Thoracic aorta (tissue), 2 donors: ENCODE data around the gene MAOA. TPM values are rescaled to one million over a fixed set of nuclear protein-coding genes. Genes with fewer than 3 reads are reported as not detected.

ENCODE experiments used
- ATAC-seq: fragments of 150-250 bp; one replicate; pipeline ENCODE4 v1.8.0; 2017; ENCODE audit warnings: low read depth; ENCODE audit not compliant: insufficient number of reproducible peaks, low FRiP score
- DNase-seq: peaks from one replicate; pipeline ENCODE4 v3.0.0-alpha.2; 2020; ENCODE audit warnings: low spot score
- H3K27ac ChIP-seq, 2 donors: fragments of 200-600 bp; sonication (generic); 1 replicate in 1 of 2; 2 replicates in 1 of 2; pipeline ENCODE4 v1.5.1; 2016; ENCODE audit warnings: mild to moderate bottlenecking in 2 of 2, moderate library complexity in 2 of 2
- H3K27me3 ChIP-seq: fragments of 200-600 bp; sonication (generic); replicated peaks from 2 replicates; pipeline ENCODE4 v1.6.0; 2016; ENCODE audit warnings: mild to moderate bottlenecking; ENCODE audit not compliant: insufficient read depth
- H3K36me3 ChIP-seq: fragments of 200-600 bp; sonication (generic); one replicate; pipeline ENCODE4 v1.5.1; 2016
- H3K4me1 ChIP-seq, 2 donors: fragments of 200-600 bp; sonication (generic); 1 replicate in 1 of 2; 2 replicates in 1 of 2; pipeline versions ENCODE4 v1.5.1 to v1.6.0; 2016; ENCODE audit warnings: low read depth in 2 of 2, mild to moderate bottlenecking in 1 of 2; ENCODE audit not compliant: control insufficient read depth in 1 of 2
- H3K4me3 ChIP-seq: fragments of 200-600 bp; sonication (generic); 2 replicates; pipeline ENCODE4 v1.5.1; 2016; ENCODE audit warnings: mild to moderate bottlenecking
- H3K9me3 ChIP-seq: fragments of 200-600 bp; sonication (generic); 2 replicates; pipeline ENCODE4 v1.5.1; 2016
- CTCF ChIP-seq: fragments of 200-600 bp; sonication (generic); IDR thresholded peaks from one replicate; pipeline ENCODE4 v1.5.1; 2019; ENCODE audit warnings: antibody characterized with exemption
- total RNA-seq, 2 donors: library from RNA; depleted of rRNA; stranded (reverse); fragments of >200 nt; gene quantifications; one replicate each; pipeline versions ENCODE4 v1.1.0 to v1.2.3, GENCODE V29; 2016

The MAOA gene
- total RNA-seq, 2 donors from 2014 or later = 85.1 to 98.2 TPM

- Histone ChIP-seq H3K9me3 (no peaks in the 10 kb centered on the region), H3K27me3 (no peaks in the 10 kb centered on the region), H3K4me3 (no peak overlapping the region), H3K4me1 (no peaks in the 10 kb centered on the region), H3K27ac (no peak overlapping the region), H3K36me3 (no peaks in the 10 kb centered on the region)
- ATAC-seq = no peak
- no peak for TF ChIP-seq CTCF
- no peak for DNase-seq
Measured at GRCh38 chrX:43627147-43627546, 29.0 kb upstream of the MAOA start.

- DNase-seq (no peak), ATAC-seq (no peak)
- Histone ChIP-seq H3K4me1 (no peaks in the 10 kb centered on the region), H3K9me3 (no peaks in the 10 kb centered on the region), H3K27me3 (no peaks in the 10 kb centered on the region), H3K27ac (no peak overlapping the region), H3K4me3 (no peak overlapping the region), H3K36me3 (no peaks in the 10 kb centered on the region)
- no peak for TF ChIP-seq CTCF
Measured at GRCh38 chrX:43627669-43628068, 28.4 kb upstream of the MAOA start.

GRCh38 chrX:43629229-43629628, 26.9 kb upstream of the MAOA start:
- H3K4me3 ChIP-seq = no peak overlapping the region
- H3K4me1 ChIP-seq = no peaks in the 10 kb centered on the region
- H3K36me3 ChIP-seq = no peaks in the 10 kb centered on the region
- DNase-seq (no peak), ATAC-seq (no peak)
- no peaks in the 10 kb centered on the region for H3K9me3 ChIP-seq
- no peak for TF ChIP-seq CTCF
- no peak overlapping the region for H3K27ac ChIP-seq
- no peaks in the 10 kb centered on the region for H3K27me3 ChIP-seq

- DNase-seq (no peak), ATAC-seq (no peak)
- TF ChIP-seq CTCF = no peak
- Histone ChIP-seq H3K4me3 (no peak overlapping the region), H3K4me1 (no peaks in the 10 kb centered on the region), H3K27me3 (no peaks in the 10 kb centered on the region), H3K27ac (no peak overlapping the region), H3K36me3 (no peaks in the 10 kb centered on the region), H3K9me3 (no peaks in the 10 kb centered on the region)
Measured at GRCh38 chrX:43631841-43632240, 24.3 kb upstream of the MAOA start.

- no peak for TF ChIP-seq CTCF
- H3K9me3 ChIP-seq = no peaks in the 10 kb centered on the region
- H3K27ac ChIP-seq = no peak overlapping the region
- H3K27me3 ChIP-seq = no peaks in the 10 kb centered on the region
- no peaks in the 10 kb centered on the region for H3K36me3 ChIP-seq
- no peak for ATAC-seq
- no peak for DNase-seq
- H3K4me3 ChIP-seq = no peak overlapping the region
- peaks cover 0 to 5% of the 10 kb centered on the region in 2 donors for H3K4me1 ChIP-seq
Measured at GRCh38 chrX:43633081-43633480, 23.0 kb upstream of the MAOA start.
